ENCODE measurements around the gene SHLD1.
A peak's percentile ranks its signal among the peaks of the same experiment; 100 is the strongest.
"Not testable (repeated sequence)": the region's sequence is repeated elsewhere in the genome, so short reads cannot be mapped to it uniquely, and the experiment has no call there.

The SHLD1 gene

GRCh38 chr20:5737619-5737953 lies 12.6 kb upstream of the SHLD1 start:
- no peak for DNase-seq

- no peak for DNase-seq
Observed at GRCh38 chr20:5737966-5738365, 12.2 kb upstream of the SHLD1 start.

GRCh38 chr20:5740643-5741042 lies 9.6 kb upstream of the SHLD1 start:
- not testable (repeated sequence) for DNase-seq

GRCh38 chr20:5741089-5741488 lies 9.1 kb upstream of the SHLD1 start:
- DNase-seq, result no peak

- no peak for DNase-seq
Observed at GRCh38 chr20:5742041-5742440, 8.2 kb upstream of the SHLD1 start.

GRCh38 chr20:5745416-5746030 lies 4.7 kb upstream of the SHLD1 start:
- no peak for DNase-seq

- no peak for DNase-seq
Observed at GRCh38 chr20:5746064-5746463, 4.1 kb upstream of the SHLD1 start.

GRCh38 chr20:5748246-5748645 lies 2.0 kb upstream of the SHLD1 start:
- DNase-seq, result no peak

GRCh38 chr20:5749512-5749951 lies 669 bp upstream of the SHLD1 start:
- not testable (repeated sequence) for DNase-seq

- DNase-seq, result no peak
Observed at GRCh38 chr20:5751856-5752255, 1.7 kb downstream of the SHLD1 start.

GRCh38 chr20:5753814-5754213 lies 3.6 kb downstream of the SHLD1 start:
- DNase-seq, result no peak

- no peak for DNase-seq
Observed at GRCh38 chr20:5757949-5758348, 7.7 kb downstream of the SHLD1 start.

GRCh38 chr20:5766085-5766764 lies 16.0 kb downstream of the SHLD1 start:
- no peak for DNase-seq

GRCh38 chr20:5767493-5768098 lies 17.4 kb downstream of the SHLD1 start:
- DNase-seq, result no peak

GRCh38 chr20:5770231-5770986 lies 20.2 kb downstream of the SHLD1 start:
- DNase-seq, result no peak

GRCh38 chr20:5770987-5771318 lies 20.8 kb downstream of the SHLD1 start:
- no peak for DNase-seq

- DNase-seq, result no peak
Observed at GRCh38 chr20:5772704-5773103, 22.5 kb downstream of the SHLD1 start.

- no peak for DNase-seq
Observed at GRCh38 chr20:5773589-5773988, 23.4 kb downstream of the SHLD1 start.

GRCh38 chr20:5776077-5776476 lies 25.9 kb downstream of the SHLD1 start:
- DNase-seq, result no peak

- DNase-seq, result no peak
Observed at GRCh38 chr20:5779071-5779900, 29.1 kb downstream of the SHLD1 start.

GRCh38 chr20:5780846-5781217 lies 30.6 kb downstream of the SHLD1 start:
- DNase-seq, result peak; percentile 37

- not testable (repeated sequence) for DNase-seq
Observed at GRCh38 chr20:5781367-5781766, 31.2 kb downstream of the SHLD1 start.

All from activated CD4-positive, alpha-beta T cell treated with anti-CD3 and anti-CD28 coated beads, Interleukin-2, amount 50 U/mL, for 16 hours (primary cell).